ENCODE data around the gene EFHD1. TPM values are rescaled to one million over a fixed set of nuclear protein-coding genes. Genes with fewer than 3 reads are reported as not detected.

The EFHD1 gene
- total RNA-seq, 1 experiment from 2014 or later = 73.5 TPM

DNA sequence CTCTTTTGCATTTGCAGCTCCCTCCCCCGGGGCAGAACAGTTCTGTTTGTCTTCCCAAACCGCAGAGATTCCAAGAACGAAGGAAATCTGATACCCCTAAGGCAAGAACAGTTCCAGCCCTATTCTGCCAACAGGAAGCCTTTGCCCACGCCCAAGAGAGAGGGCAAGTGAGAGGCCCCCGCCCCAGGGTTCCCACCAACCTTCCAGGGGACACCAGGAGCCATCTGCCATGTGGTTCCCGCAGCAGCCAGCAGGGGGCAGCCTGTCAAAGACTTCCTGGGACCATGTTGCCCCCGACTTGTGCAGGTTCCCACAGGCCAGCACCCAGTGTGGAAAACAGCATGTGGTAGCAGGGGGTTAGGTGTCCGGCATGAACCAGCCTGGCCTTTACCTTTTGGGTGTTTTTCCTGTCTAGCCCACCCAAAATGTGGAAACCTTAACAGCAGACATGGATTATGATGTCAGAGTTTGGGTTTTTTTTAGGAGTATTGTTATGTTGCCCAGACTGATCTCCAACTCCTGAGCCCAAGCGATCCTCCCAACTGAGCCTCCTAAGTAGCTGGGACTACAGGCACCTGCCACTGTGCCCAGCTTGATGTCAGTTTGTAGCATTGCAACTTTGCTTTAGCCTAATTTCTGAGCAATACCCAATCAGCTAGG lies 21.7 kb upstream of the EFHD1 start:
- Histone ChIP-seq H3K4me3 (ENCODE audit: low read depth in 2 of 2, low read length in 2 of 2) (no peak overlapping the region), H3K4me1 (ENCODE audit: control insufficient read depth, insufficient read depth, low read length) (peaks cover 28% of the 10 kb centered on the region), H3K36me3 (ENCODE audit: control insufficient read depth, insufficient read depth, low read length) (no peaks in the 10 kb centered on the region), H3K9me3 (ENCODE audit: control insufficient read depth, insufficient read depth, low read depth, low read length) (no peaks in the 10 kb centered on the region), H3K27ac (ENCODE audit: low read length) (peak overlapping the region; percentile 70), H3K27me3 (ENCODE audit: control insufficient read depth, insufficient read depth, low read length) (no peaks in the 10 kb centered on the region)
- intact Hi-C loops (cut with micrococcal nuclease; ENCODE audit: unreplicated experiment) (no loop called here), in situ Hi-C loops (cut with HindIII; ENCODE audit: low pct_unique_long_range_greater_than_20kb, low sequenced_read_pairs) (no loop called here)
- ChIA-PET CTCF (interaction anchor here (0.5 to 1.0 kb wide), 6 partner anchors 12 to 785 kb away, joined by 3 to 8 read pairs (median 4); no protein-coding TSS in a partner anchor), POLR2A (no interaction called here)
- peak; percentile 30 for DNase-seq (ENCODE audit: low read depth, low spot score)
- peak; percentile 92 for ATAC-seq
- BruUV-seq (replicated peaks) = no TSS peak
- TF ChIP-seq TCF7L2 (IDR thresholded peaks at IDR 0.05; ENCODE audit: low read depth, low read length) (0 out of 2 replicates have a peak, but pooled peaks have one; percentile 11), POLR2AphosphoS5 (IDR thresholded peaks at IDR 0.05; ENCODE audit: low read depth, low read length) (peak; percentile 64; the same call in 1 of the 2 replicates), SIN3A (IDR thresholded peaks at IDR 0.05; ENCODE audit: borderline replicate concordance, insufficient read depth, low read depth, low read length) (no peak)
- TF ChIP-seq, protein P1, sequence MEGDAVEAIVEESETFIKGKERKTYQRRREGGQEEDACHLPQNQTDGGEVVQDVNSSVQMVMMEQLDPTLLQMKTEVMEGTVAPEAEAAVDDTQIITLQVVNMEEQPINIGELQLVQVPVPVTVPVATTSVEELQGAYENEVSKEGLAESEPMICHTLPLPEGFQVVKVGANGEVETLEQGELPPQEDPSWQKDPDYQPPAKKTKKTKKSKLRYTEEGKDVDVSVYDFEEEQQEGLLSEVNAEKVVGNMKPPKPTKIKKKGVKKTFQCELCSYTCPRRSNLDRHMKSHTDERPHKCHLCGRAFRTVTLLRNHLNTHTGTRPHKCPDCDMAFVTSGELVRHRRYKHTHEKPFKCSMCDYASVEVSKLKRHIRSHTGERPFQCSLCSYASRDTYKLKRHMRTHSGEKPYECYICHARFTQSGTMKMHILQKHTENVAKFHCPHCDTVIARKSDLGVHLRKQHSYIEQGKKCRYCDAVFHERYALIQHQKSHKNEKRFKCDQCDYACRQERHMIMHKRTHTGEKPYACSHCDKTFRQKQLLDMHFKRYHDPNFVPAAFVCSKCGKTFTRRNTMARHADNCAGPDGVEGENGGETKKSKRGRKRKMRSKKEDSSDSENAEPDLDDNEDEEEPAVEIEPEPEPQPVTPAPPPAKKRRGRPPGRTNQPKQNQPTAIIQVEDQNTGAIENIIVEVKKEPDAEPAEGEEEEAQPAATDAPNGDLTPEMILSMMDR (IDR thresholded peaks at IDR 0.05) = peak; percentile 94

DNA sequence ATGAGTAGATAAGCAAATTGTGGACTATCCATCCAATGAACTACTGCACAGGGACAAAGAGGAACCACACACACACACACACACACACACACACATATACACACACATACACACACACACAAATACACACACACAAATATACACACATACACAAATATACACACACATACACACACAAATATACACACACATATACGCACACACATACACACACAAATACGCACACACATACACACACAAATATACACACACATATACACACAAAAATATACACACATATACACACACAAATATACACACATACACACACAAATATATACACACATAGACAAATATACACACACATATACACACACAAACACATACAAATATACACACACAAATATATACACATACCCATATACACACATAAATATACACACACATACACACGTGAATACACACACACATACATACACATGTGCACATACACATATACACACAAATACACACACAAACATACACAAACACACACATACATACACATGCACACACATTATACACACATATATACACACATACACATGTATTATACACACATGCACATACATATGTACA lies 19.8 kb upstream of the EFHD1 start:
- TF ChIP-seq TCF7L2 (IDR thresholded peaks at IDR 0.05; ENCODE audit: low read depth, low read length) (no peak), SIN3A (IDR thresholded peaks at IDR 0.05; ENCODE audit: borderline replicate concordance, insufficient read depth, low read depth, low read length) (no peak), POLR2AphosphoS5 (IDR thresholded peaks at IDR 0.05; ENCODE audit: low read depth, low read length) (no peak)
- TF ChIP-seq, protein P2, sequence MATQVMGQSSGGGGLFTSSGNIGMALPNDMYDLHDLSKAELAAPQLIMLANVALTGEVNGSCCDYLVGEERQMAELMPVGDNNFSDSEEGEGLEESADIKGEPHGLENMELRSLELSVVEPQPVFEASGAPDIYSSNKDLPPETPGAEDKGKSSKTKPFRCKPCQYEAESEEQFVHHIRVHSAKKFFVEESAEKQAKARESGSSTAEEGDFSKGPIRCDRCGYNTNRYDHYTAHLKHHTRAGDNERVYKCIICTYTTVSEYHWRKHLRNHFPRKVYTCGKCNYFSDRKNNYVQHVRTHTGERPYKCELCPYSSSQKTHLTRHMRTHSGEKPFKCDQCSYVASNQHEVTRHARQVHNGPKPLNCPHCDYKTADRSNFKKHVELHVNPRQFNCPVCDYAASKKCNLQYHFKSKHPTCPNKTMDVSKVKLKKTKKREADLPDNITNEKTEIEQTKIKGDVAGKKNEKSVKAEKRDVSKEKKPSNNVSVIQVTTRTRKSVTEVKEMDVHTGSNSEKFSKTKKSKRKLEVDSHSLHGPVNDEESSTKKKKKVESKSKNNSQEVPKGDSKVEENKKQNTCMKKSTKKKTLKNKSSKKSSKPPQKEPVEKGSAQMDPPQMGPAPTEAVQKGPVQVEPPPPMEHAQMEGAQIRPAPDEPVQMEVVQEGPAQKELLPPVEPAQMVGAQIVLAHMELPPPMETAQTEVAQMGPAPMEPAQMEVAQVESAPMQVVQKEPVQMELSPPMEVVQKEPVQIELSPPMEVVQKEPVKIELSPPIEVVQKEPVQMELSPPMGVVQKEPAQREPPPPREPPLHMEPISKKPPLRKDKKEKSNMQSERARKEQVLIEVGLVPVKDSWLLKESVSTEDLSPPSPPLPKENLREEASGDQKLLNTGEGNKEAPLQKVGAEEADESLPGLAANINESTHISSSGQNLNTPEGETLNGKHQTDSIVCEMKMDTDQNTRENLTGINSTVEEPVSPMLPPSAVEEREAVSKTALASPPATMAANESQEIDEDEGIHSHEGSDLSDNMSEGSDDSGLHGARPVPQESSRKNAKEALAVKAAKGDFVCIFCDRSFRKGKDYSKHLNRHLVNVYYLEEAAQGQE (IDR thresholded peaks at IDR 0.05; ENCODE audit: insufficient read depth in 1 of 2, low read depth in 2 of 2, low read length in 1 of 2) = no peak
- TF ChIP-seq, protein P1 (IDR thresholded peaks at IDR 0.05) = no peak
- Histone ChIP-seq H3K36me3 (ENCODE audit: control insufficient read depth, insufficient read depth, low read length) (no peaks in the 10 kb centered on the region), H3K4me1 (ENCODE audit: control insufficient read depth, insufficient read depth, low read length) (peaks cover 28% of the 10 kb centered on the region), H3K27me3 (ENCODE audit: control insufficient read depth, insufficient read depth, low read length) (no peaks in the 10 kb centered on the region), H3K4me3 (ENCODE audit: low read depth in 2 of 2, low read length in 2 of 2) (no peak overlapping the region), H3K9me3 (ENCODE audit: control insufficient read depth, insufficient read depth, low read depth, low read length) (no peaks in the 10 kb centered on the region), H3K27ac (ENCODE audit: low read length) (no peak overlapping the region)
- POLR2A ChIA-PET = interaction anchor here (0.6 kb wide), 1 partner anchor 616 kb away, joined by 5 read pairs; no protein-coding TSS in a partner anchor
- CTCF ChIA-PET = interaction anchor here (0.6 kb wide), 1 partner anchor 700 kb away, joined by 5 read pairs; no protein-coding TSS in a partner anchor
- BruUV-seq (replicated peaks) = no TSS peak
- intact Hi-C loops (cut with micrococcal nuclease; ENCODE audit: unreplicated experiment) = no loop called here
- DNase-seq (ENCODE audit: low read depth, low spot score) = no peak
- no peak for ATAC-seq
- in situ Hi-C loops (cut with HindIII; ENCODE audit: low pct_unique_long_range_greater_than_20kb, low sequenced_read_pairs) = no loop called here

Data from Panc1 (cell line).